ENCODE results near the gene SGK1.

GRCh38 chr6:134178161-134179044 is 139.5 kb downstream of the SGK1 start:
- TF ChIP-seq CTCF (IDR thresholded peaks at IDR 0.05; ENCODE audit: poor library complexity, severe bottlenecking): peak; percentile 71
- no peak for TF ChIP-seq EZH2 (IDR thresholded peaks at IDR 0.05; ENCODE audit: borderline replicate concordance, insufficient read depth, low read length, poor library complexity, severe bottlenecking)
- TF ChIP-seq EP300 (conservative IDR thresholded peaks at IDR 0.05; ENCODE audit: poor library complexity, severe bottlenecking): no peak
